Panc1 (cell line): ENCODE data around the gene WHRN. TPM values are rescaled to one million over a fixed set of nuclear protein-coding genes. Genes with fewer than 3 reads are reported as not detected.

Source experiments
- ATAC-seq: fragments of 200-7000 bp; cut with Tn5 transposase; 2 replicates; pipeline ENCODE4 v1.9.1; 2020; ENCODE audit warnings: mild to moderate bottlenecking, moderate library complexity
- BruUV-seq: library from RNA; stranded (reverse); fragments of 400-500 nt; replicated peaks from 2 replicates; lab custom pipeline; 2021; lab: Mats Ljungman, UMichigan
- CTCF ChIA-PET: fragments of 300-600 bp; sonication (Branson Sonifier 250); formaldehyde crosslinking; loops from one replicate; lab custom pipeline; 2022; ENCODE audit warnings: antibody characterized with exemption; lab: Charles Lee
- POLR2A ChIA-PET: fragments of 300-600 bp; sonication (Branson Sonifier 250); formaldehyde crosslinking; loops from one replicate; lab custom pipeline; 2022; ENCODE audit warnings: antibody characterized with exemption; lab: Charles Lee
- DNase-seq: peaks from one replicate; pipeline ENCODE4 v3.0.0-alpha.2; 2010; ENCODE audit warnings: low read depth, low spot score
- H3K27ac ChIP-seq: 2 replicates; pipeline ENCODE4 v1.5.1; 2011; ENCODE audit warnings: mild to moderate bottlenecking, low read length, inconsistent platforms
- H3K27me3 ChIP-seq: fragments of 200-500 bp; sonication (Bioruptor generic); 2 replicates; pipeline ENCODE4 v1.6.0; 2014; ENCODE audit warnings: low read length, inconsistent platforms; ENCODE audit not compliant: control insufficient read depth, insufficient read depth
- H3K36me3 ChIP-seq: fragments of 200-500 bp; sonication (Bioruptor generic); 2 replicates; pipeline ENCODE4 v1.5.1; 2014; ENCODE audit warnings: inconsistent platforms, mild to moderate bottlenecking, low read length, moderate library complexity; ENCODE audit not compliant: control insufficient read depth, insufficient read depth
- H3K4me1 ChIP-seq: 2 replicates; pipeline ENCODE4 v1.5.1; 2011; ENCODE audit warnings: inconsistent platforms, mild to moderate bottlenecking, low read length, moderate library complexity; ENCODE audit not compliant: control insufficient read depth, insufficient read depth
- H3K4me3 ChIP-seq, 2 experiments: 2 replicates each; pipeline ENCODE4 v1.5.1; 2011 to 2012; ENCODE audit warnings: low read depth in 2 of 2, low read length in 2 of 2, mild to moderate bottlenecking in 2 of 2, inconsistent platforms in 1 of 2, moderate library complexity in 1 of 2
- H3K9me3 ChIP-seq: fragments of 200-500 bp; sonication (Bioruptor generic); 2 replicates; pipeline ENCODE4 v1.5.1; 2014; ENCODE audit warnings: low read depth, mild to moderate bottlenecking, inconsistent platforms, low read length, moderate library complexity; ENCODE audit not compliant: control insufficient read depth, insufficient read depth
- CTCF ChIP-seq: fragments of 450-650 bp; IDR thresholded peaks from 2 replicates; pipeline ENCODE4 v1.5.1; 2017; ENCODE audit warnings: mild to moderate bottlenecking
- POLR2AphosphoS5 ChIP-seq: IDR thresholded peaks from 2 replicates; pipeline ENCODE4 v1.6.1; 2012; ENCODE audit warnings: mild to moderate bottlenecking, low read depth, low read length, moderate library complexity
- REST ChIP-seq, 2 experiments: IDR thresholded peaks; 2 replicates each; pipeline ENCODE4 v1.6.1; 2011 to 2012; ENCODE audit warnings: low read depth in 2 of 2, control low read depth in 1 of 2, low read length in 1 of 2, mild to moderate bottlenecking in 1 of 2, moderate library complexity in 1 of 2; ENCODE audit not compliant: insufficient read depth in 1 of 2
- SIN3A ChIP-seq: IDR thresholded peaks from 2 replicates; pipeline ENCODE4 v1.6.1; 2012; ENCODE audit warnings: low read depth, mild to moderate bottlenecking, low read length, moderate library complexity, borderline replicate concordance; ENCODE audit not compliant: insufficient read depth
- TCF7L2 ChIP-seq: IDR thresholded peaks from 2 replicates; pipeline ENCODE4 v1.6.1; 2011; ENCODE audit warnings: mild to moderate bottlenecking, low read depth, low read length, inconsistent platforms
- in situ Hi-C: cut with HindIII; loops from 2 replicates; pipeline ENCODE4 v1.10.0; 2016; ENCODE audit warnings: low sequenced_read_pairs, low pct_unique_long_range_greater_than_20kb
- intact Hi-C: fragments of 100-400 bp; cut with micrococcal nuclease; formaldehyde crosslinking; loops from one replicate; pipeline ENCODE4 v1.10.0; 2022; ENCODE audit not compliant: unreplicated experiment
- total RNA-seq: library from RNA; stranded (reverse); gene quantifications from one replicate; pipeline ENCODE4 v1.2.1, GENCODE V29; 2021; ENCODE audit not compliant: unreplicated experiment

Gene WHRN
- total RNA-seq, 1 experiment from 2014 or later, result 18.0 TPM

- POLR2A ChIA-PET, result no interaction called here
- H3K4me3 ChIP-seq, result no peak overlapping the region
- CTCF ChIA-PET, result no interaction called here
- in situ Hi-C loops, result no loop called here
- intact Hi-C loops, result no loop called here
- H3K36me3 ChIP-seq, result no peaks in the 10 kb centered on the region
- H3K27me3 ChIP-seq, result no peaks in the 10 kb centered on the region
- H3K4me1 ChIP-seq, result peaks cover 3% of the 10 kb centered on the region
- H3K9me3 ChIP-seq, result no peaks in the 10 kb centered on the region
- TF ChIP-seq SIN3A, result no peak
- no peak for TF ChIP-seq TCF7L2
- no peak for TF ChIP-seq CTCF
- DNase-seq, result no peak
- no TSS peak for BruUV-seq
- no peak overlapping the region for H3K27ac ChIP-seq
- no peak for ATAC-seq
Observed at GRCh38 chr9:114369216-114370130, 135.8 kb downstream of the WHRN start.

- no peaks in the 10 kb centered on the region for H3K27me3 ChIP-seq
- H3K27ac ChIP-seq, result no peak overlapping the region
- ATAC-seq, result no peak
- intact Hi-C loops (no loop called here), in situ Hi-C loops (no loop called here)
- TF ChIP-seq TCF7L2 (no peak), POLR2AphosphoS5 (no peak), SIN3A (no peak), CTCF (no peak), REST (IDR thresholded peaks at IDR 0.05; ENCODE audit: insufficient read depth in 1 of 2, low read depth in 2 of 2, low read length in 1 of 2) (no peak)
- H3K9me3 ChIP-seq, result no peaks in the 10 kb centered on the region
- POLR2A ChIA-PET, result no interaction called here
- DNase-seq, result no peak
- H3K36me3 ChIP-seq, result no peaks in the 10 kb centered on the region
- CTCF ChIA-PET, result interaction anchor here (0.6 kb wide), 1 partner anchor 16 kb away, joined by 4 read pairs; no protein-coding TSS in a partner anchor
- no peak overlapping the region for H3K4me3 ChIP-seq
- H3K4me1 ChIP-seq, result peaks cover 3% of the 10 kb centered on the region
- no TSS peak for BruUV-seq
Observed at GRCh38 chr9:114367772-114368569, 137.3 kb downstream of the WHRN start.
